HG03442 (cell line): ENCODE data around the gene SPRYD4.
"Not testable (repeated sequence)": the region's sequence is repeated elsewhere in the genome, so short reads cannot be mapped to it uniquely, and the experiment has no call there.

Source experiments
- ATAC-seq: cut with Tn5 transposase; IDR thresholded peaks from one replicate; pipeline ENCODE4 v1.9.1; 2021; ENCODE audit warnings: mild to moderate bottlenecking, moderate library complexity; ENCODE audit not compliant: unreplicated experiment

SPRYD4 gene

DNA sequence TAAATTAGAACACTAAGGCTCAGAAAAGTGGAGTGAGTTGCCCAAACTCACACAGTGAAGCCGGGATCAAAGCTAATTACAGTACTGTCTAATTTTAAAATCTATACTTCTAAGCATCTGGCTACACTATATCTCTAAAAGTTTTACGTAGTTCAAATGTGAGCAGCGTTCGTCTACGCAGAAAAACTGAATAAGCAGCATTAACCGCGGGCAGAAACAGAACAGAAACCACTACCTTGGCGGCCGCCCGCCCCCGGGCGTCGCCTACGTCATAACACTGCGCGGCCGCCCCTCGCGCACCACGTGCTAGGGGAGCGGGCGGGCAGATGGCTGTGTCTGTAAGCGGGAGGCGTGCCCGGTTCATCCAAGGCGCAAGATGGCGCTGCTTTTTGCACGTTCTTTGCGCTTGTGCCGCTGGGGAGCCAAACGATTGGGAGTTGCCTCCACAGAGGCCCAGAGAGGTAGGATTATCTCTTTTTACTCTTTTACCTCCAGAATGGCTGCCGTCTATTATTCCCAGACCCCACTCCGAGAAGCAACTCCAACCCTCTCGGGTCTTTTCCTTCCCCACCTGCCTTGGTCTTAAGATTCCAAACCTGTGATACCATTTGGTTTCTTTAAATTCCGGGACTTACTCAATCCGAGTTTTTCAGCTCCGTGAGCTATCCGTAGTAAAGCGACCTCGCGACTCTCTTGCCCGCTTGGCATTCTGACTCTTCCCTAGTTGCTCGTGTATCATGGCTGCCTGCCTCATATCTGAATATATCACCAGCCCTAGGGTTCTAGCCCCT, at the start of gene SPRYD4:
TSS of gene SPRYD4 (plus strand) at position 363 of the 791 bp plus-strand sequence. CDS start at position 377, 14 bp downstream.
- peak; percentile 85 for ATAC-seq

DNA sequence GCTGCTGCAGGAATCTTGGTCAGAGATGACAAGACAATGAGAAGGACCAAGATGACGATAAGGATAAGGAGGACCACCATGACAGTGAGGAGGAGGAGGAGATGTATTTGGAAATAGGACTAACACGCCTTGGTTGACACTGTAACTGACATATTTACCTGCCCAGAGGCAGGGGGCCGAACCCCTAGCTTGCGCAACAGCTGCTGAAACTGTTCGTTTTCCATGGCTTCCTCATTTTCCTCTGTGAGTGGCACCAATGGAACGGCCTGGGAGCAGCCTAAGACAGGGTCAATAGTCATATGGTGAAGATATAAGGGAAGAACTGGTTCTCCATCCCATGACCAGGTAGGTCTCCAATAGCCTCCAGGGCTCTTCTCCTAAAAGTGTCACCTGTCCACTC, 48.0 kb upstream of the SPRYD4 start:
- ATAC-seq = no peak

DNA sequence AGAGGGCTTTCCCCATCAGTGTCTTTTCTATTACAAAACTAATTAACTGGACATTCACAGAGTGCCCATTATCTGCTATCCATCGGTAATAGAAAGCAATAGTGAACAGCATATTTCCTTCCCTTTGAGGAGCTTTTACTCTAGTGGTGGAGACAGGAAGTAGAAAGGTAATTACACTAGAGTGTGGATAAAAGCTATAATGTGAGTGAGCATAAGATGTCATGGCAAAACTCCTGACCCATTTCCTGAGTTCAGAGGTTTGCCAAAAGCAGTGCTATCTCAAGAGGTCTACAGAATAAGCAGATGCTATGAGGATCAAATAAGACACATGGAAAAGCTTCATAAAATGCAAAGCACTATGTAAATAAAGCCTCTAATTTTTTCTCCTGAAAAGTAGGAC, 43.2 kb upstream of the SPRYD4 start:
- no peak for ATAC-seq

DNA sequence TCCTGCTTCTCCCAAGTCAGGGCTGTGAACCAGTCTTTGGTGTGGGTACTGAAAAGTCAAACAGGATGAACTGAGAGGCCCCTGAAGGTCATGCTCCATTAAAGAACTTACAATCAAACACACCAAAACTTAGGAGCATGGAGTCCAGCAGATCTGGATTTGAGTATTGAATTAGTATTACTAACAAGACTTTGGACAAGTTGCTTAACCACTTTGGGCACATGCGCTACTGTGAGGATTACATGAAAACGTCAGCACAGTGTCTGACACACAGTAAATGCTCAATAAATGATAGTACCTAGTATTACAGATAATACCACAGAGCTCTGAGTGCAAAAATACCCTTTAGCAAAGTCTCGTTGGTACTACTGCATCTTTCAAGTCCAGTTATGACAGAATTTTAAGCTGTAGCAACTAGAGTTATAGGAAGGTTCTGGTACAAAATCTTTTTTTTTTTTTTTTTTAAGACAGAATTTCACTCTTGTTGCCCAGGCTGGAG, 42.4 kb upstream of the SPRYD4 start:
- ATAC-seq = no peak

DNA sequence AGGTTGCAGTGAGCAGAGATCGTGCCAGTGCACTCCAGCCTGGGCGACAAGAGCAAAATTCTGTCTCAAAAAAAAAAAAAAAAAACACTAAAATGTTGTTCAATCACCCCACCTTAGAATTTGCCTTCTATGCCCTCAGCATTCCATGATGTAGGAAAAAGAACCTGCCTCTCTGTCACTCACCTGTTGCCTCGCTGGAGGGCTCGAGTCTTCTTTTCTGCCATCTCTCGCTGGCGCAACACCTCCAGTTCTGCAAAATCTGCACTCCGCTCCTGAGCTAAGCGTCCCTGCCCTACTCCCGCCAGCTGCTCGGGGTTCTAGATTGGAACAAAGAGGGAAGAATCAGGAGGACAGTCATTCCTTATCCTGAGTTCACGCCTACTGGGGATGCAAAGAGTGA, 37.1 kb upstream of the SPRYD4 start:
- no peak for ATAC-seq

DNA sequence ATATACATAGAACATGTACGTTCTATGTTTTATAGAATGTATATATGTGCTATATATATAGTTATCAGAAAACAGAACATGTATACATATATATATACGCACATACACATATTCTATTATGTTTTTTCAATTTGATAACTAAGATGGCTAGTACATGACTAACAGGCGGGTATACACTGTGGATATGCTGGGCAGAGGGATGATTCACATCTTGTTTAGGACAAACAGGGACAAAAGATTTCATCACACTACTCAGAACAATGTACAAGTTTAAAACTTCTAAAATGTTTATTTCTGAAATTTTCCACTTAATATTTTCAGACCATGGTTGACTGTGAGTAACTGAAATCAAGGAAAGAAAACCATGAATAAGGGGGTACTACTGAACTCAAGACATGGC, 36.5 kb upstream of the SPRYD4 start:
- ATAC-seq = no peak

DNA sequence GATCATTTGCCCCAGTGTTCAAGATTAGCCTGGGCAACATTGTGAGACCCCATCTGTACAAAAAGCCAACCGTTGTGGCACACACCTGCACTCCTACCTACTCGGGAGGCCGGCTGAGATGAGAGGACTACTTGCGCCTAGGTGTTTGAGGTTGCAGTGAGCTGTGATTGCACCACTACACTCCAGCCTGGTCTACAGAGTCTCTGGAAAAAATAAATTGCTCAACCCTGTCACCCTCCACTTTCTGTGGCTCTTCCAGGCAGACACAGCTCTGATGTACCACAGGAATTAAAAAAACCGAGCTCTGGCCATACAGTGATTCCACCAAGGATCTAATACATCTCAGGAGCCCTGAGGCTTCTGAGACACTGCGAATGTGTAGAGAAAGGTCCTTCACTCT, 33.5 kb upstream of the SPRYD4 start:
- ATAC-seq = no peak

DNA sequence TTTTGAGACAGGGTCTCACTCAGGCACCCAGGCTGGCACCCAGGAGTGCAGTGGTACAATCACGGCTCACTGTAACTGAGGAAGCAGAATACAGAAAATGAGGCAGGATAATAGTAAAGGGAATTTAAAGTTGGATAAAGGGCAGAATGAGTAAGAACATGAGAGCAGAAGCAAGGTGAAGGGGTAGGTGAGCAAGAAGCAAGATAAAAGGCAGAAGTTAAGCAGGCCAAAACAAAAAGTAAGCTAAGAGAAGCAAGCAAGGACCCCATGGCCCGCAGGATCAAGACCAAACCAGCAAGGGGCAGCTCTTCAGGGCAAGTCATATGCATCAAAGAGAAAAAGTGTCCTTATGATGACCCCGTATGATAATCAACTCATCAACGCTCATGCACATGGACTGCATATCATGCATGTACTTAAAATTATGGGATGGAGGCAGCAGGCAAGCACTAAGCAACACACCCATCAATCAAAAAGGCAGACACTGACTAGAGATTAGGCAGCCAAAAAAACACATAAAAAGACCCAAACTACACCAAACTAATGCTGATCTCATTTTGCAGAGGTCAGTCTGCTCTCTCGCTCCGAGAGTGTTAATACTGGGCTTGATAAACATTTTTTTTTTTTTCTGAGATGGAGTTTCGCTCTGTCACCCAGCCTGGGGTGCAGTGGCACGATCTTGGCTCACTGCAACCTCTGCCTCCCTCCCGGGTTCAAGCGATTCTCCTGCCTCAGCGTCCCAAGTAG, 30.8 kb upstream of the SPRYD4 start:
- ATAC-seq = no peak

DNA sequence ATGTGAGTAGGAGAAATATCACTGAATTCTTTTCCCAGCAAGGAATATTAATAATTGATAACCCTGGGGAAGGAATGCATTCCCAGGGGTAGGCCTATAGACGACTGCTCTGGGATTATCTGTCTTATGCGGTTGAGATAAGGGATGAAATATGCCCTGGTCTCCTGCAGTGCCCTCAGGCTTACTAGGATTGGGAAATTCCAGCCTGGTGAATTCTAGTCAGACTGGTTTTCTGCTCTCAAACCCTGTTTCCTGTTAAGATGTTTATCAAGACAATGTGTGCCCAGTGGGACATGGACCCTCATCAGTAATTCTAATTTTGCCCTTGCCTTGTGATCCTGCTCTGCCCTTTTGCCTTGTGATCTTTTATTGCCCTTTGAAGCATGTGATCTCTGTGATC, 25.2 kb upstream of the SPRYD4 start:
- ATAC-seq = not testable (repeated sequence)

DNA sequence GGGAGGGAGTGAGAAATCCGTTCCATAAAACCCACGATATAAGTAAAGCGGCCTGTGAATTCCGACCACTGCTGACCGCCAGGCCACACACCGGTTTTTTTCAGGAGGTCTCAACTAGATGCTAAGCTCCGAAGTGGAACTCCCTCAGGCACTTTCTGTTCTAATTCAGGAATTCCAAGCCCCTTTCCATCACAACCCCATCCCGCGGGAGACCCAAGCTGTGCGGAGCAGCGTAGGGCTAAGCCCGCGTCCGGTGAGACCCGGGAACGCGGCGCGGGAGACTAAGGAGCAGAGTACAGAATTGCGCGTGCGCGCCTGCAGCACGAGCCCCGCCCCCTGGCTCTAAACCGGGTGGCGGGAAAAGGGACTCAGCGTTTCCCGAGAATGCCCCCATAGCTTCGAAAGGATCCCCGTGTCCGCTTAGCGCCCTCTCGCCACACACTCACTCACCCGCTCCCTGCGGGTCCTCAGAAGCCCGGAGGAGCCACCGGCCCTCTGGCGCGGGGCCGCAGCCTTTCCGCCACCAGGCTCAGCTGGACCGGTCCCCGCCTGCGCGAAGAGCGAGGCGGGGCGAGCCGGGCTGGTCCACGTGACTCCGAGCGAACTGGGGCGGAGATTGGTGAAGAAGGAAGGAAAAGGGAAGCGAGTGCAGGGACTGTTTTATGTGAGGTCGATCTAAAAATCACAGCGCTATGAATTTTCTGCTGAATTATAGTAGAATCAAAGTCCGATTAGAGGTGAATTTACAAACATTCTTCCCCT, 19.3 kb upstream of the SPRYD4 start, which contains the start of gene TIMELESS:
TSS of gene TIMELESS (minus strand) at position 567 of the 762 bp plus-strand sequence. CDS start 15,256 bp downstream, outside the sequence.
- peak; percentile 89 for ATAC-seq

DNA sequence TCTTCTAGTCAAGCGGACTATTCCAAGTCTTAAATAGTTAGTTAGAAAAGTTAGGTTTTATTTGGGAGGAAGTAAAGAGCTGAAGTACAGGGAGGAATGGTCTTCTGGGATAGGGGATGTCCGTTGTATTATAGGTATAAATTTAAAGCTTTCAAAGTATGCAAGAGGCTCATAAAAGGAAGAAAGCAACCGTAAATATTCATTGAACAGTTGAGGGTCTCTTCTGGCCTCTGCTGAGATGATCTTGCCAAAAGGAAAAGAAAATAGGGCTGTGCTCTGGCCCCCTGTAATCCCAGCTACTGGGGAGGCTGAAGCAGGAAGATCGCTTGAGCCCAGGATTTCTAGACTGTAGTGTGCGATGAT, 18.8 kb upstream of the SPRYD4 start:
- ATAC-seq = no peak

DNA sequence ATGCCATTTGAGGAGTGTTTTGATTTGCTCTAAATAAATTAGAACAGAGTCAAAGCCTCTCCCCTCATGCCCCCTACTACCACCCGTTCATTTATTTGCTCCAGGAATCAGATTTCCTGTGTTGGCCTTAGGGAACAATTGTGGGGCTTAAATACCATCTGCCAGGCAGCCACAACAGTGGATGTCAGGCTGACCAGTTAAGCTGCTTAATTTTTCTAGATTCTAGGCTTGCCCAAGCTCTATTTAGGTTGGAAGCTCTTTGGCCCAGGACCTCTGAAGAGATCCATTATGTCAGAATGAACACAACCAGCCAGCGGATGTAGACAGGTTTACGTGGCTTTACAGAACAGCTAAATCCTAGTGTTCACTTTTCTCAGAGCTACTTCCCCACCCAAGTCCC, 18.1 kb upstream of the SPRYD4 start:
- no peak for ATAC-seq

DNA sequence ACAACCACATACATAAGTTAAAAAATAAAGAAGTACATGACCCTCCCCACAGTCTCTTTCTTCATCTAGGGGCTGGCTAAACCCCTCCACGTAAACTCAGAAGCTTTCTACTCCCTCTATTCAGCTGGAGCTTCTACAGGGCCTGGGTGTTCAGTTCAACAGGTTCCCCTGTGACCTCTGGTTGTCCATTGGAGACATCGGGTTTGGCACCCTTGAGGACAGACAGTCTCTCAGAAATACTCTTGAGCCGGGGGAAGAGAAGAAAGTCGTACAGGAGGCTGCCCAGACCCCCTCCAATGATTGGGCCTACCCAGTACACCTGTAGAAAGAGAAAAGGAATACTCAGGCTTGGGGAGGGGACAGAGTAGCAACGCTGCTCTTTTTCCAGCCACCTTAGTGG, 17.2 kb upstream of the SPRYD4 start:
- no peak for ATAC-seq

DNA sequence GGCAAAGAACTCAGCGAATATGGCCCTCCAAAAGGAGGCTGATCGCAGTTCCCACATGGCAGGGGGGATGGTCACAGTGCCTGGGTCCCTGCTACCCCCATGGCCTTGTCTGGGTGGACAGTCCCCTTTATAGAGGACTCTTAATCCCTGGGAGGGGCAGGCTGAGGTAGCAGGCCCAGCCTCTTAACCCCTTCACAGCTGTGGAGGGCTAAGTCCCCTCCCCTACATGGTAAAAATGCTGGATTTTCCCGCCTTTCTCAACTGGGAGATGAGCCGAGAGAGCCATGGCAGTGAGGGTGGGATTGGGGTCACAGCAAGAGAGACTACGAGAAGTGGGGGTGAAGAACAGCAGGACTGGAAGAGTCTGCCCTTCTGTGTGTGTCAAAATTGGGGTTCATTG, 13.8 kb upstream of the SPRYD4 start, which contains the start of gene MIP:
TSS of gene MIP (minus strand) at position 101 of the 400 bp plus-strand sequence. CDS start at position 57, 44 bp downstream.
- no peak for ATAC-seq

DNA sequence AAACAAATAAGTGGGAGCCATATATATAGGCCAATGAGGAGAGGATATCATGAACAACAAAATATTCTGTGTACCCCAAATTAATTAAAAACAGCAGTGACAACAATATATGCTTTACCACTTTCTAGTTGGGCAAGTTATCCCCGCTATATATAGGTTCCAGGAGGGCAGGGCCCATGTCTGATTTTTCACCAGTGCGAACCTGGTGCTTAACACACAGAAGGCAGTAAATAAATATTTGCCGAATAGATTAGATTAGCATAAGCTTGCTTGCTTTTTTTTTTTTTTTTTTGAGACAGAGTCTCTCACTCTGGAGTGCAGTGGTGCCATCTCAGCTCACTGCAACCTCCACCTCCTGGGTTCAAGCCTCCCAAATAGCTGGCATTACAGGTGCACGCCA, 10.6 kb upstream of the SPRYD4 start:
- no peak for ATAC-seq

DNA sequence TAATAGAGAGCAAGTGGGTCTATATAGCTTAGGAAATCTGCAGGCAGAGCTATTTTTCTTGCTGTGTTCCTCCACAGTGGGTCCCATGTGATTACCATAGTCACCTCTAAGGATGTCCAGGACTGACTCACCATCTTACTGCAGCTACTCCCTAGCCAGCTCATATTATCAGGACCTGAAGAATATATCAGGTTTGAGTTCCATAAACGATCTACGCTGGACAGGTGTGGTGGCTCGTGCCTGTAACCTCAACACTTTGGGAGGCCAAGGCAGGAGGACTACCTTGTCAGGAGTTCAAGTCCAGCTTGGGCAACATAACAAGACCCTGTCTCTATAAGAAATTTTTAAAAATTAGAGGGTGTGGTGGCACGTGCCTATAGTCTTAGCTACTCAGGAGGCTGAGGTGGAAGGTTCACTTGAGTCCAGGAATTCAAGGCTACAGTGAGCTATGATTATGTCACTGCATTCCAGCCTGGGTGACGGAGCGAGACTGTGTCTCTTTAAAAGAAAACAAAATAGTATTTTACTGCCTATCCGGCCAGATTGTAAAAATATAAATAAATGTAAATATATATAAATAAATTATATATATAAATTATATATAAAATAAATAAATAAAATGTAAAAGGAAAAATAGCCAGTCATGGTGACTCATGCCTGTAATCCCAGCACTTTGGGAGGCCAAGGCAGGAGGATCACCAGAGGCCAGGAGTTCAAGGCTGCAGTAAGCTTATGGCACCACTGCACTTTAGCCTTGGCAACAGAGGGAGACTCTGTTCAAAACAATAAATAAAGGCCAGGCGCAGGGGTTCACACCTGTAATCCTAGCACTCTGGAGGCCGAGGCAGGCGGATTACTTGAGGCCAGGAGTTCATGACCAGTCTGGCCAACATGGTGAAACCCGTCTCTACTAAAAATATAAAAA, 6.9 kb upstream of the SPRYD4 start:
- no peak for ATAC-seq

DNA sequence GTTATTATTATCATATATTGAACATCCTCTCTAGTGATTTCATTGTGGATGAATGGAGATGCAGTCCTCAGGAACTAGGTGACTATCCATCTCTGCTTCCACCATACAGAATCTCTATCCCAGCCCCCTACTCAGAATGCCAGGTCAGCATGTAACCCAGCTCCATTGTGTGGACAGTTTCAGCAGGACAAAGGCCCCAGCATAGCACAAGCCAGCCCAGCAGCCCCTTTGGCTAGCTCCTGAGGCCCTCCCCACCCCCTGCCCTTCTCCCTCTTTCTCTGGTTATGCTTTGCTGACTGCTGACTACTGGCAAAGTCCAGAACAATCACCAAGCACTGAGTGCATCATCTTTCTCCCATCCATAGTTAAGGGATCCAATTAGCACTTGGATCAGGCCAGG, 5.8 kb upstream of the SPRYD4 start:
- ATAC-seq = no peak

DNA sequence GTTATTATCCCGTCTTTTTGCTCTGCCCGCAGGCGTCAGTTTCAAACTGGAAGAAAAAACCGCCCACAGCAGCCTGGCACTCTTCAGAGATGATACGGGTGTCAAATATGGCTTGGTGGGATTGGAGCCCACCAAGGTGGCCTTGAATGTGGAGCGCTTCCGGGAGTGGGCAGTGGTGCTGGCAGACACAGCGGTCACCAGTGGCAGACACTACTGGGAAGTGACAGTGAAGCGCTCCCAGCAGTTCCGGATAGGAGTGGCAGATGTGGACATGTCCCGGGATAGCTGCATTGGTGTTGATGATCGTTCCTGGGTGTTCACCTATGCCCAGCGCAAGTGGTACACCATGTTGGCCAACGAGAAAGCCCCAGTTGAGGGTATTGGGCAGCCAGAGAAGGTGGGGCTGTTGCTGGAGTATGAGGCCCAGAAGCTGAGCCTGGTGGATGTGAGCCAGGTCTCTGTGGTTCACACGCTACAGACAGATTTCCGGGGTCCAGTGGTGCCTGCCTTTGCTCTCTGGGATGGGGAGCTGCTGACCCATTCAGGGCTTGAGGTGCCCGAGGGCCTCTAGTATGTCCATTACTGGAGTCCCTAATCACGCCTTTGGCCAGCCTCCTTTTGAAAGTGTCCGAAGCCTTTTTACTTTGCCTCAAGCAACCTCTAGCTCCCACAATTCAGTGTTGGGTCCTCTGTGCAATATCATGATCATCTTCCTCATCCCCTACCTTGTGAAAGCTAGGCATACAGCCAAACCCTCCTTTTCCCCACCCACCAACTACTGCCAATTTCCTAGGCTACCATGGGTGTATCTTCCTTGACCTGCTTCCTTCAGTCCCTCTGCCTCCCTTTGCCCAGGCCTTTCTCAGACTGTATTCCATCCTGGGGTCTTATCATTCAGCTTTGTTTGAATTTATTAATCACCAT, 891 bp downstream of the SPRYD4 start:
- no peak for ATAC-seq

DNA sequence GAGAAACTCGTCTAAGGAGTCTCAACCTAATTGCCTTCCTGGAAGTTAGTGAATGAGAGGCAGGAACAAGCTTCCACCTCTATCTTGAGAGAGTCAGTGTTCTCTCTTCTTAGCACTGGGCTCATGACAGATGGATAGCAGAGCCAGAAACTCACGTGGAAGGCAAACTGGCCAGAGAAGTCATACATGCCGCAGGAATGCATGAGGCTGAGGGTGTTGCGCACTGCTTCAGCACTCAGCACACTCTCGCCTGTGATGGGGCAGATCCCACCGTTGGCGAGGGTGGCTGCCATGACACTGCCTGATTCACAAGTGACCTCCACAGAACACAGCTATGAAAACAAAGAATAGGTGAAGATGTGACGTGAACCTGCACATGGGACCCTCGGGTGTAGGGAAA, 6.0 kb downstream of the SPRYD4 start:
- ATAC-seq = no peak
